ENCODE data around the gene DENND1A.
A peak's percentile ranks its signal among the peaks of the same experiment; 100 is the strongest.

The DENND1A gene

GRCh38 chr9:123609844-123610243 lies 320.1 kb downstream of the DENND1A start:
- peak in 1 of 14 donors; percentile 10 for DNase-seq

DNA sequence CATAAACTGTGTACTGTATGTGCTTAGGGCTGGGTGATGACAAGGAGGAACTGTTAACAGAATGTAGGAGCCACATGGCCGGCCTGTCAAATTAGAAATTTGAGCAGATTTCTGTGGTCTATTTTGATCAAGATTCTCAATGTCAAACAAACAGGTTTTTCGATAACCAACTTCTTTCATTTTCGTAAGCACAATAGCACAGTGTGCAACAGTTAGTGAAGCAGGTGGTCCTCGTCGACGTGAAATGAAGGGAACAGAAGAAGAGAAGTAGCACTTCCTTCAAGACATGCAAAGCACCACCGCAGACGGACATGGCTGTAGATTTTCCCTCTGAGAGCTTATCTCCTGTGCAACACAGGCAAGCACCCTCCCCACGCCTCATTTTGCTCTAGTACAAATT lies 321.8 kb downstream of the DENND1A start:
- DNase-seq, result no peak

DNA sequence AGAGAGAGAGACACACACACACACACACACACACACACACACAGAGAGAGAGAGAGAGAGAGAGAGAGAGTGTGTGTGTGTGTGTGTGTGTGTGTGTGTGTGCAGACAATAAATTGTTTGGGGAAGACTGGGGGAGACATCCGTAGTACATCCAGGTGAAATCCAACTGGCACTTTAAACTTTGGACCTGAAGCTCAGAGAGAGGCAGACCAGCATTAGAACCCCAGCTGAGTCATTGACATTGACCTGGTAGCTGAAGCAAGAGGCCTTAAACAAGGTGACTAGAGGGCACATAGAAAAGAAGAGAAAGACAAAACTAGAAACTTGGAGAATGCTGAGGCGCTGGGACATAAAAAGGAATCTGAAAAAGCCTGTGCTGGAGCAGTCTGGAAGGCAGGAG lies 322.4 kb downstream of the DENND1A start:
- DNase-seq, result no peak

DNA sequence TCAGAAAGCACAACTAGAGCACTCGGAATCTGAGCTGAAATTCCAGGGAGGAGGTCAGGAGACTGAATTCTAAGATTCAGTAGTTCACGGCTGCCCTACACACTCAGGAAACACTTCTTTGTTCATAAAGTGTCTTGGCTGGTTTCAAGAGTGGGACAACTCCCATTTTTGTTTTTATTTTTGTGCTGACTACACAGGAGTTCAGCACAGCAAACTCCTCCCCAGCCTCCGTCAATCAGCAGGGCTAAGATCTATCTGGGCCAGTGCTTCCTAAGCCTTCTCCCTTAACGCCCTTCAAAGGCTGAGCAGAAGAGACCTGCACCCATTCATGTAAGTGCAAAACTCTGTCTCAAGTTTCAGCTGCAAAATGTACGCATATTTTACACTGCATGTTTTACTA lies 323.8 kb downstream of the DENND1A start:
- no peak for DNase-seq

DNA sequence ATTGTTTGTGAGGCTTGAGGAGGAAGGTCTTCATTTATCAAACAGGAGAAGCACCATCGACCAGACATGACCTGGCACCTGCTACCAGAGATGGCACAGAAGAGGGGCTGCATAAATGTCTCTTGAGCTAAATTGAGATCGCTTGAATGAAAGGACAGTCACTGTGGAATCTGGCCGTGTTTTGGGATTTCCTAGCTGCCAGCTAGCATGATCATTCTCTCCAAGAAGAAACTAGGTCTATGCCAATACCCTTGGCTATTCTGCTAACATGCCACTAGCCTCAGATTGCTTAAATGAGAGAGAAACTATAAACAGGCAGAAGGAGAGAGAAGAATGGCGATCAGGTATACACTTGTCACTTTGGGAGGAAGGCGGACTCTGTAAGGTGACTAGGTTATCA lies 324.6 kb downstream of the DENND1A start:
- DNase-seq, result no peak

DNA sequence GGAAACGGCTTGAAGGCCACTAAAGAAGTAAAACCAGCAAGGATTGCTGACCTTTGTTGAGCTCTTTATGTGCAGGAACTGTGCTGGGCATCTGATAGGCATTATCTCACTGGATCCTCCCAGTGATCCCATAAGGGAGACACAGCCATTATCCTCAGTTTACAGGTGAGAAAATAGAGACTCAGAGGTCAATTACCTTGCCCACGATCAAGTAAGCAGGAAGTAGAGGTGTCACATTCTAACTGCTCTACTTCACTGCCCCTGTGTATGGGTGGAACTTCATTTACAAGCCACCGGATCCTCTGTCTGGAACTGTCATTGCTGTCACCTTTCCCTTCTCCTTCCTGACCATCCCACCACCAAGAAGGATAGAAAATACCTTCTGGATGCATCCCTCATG lies 325.1 kb downstream of the DENND1A start:
- DNase-seq, result no peak

DNA sequence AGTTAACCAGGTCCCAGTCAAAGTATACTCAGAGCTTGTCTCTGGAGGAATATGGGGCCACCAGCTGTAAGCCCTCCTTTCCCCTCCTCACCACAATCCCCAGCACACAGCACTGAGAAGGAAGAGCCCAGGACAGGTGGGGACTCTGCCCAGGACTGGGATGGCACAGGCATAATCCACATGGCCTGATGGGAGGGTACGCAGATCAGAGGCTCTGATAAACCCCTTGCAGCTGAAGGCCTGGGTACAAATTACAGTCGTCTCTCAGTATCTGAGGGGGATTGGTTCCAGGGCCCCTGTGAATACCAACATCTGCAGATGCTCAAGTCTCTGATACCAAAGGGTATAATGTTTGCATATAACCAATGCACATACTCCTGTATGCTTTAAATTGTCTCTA lies 328.1 kb downstream of the DENND1A start:
- no peak for DNase-seq

DNA sequence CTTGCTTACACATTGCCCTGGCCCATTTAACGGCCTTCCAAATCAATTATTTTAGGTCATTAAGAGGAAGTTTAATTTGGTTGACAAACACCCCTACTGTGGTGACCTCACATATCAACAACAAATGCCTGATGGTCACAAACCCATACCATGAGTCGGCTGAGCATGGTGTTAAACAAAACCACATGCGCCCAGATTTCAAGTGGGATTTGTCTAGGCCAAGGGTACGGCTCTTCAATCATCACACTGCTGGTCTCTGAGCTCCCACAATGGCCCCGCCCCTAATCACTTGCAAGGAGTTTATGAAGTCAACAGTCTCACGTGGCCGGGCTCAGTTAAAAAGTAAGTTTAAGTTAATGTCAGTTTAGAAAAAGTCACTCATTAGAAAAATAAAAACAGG lies 330.1 kb downstream of the DENND1A start:
- DNase-seq, result no peak

DNA sequence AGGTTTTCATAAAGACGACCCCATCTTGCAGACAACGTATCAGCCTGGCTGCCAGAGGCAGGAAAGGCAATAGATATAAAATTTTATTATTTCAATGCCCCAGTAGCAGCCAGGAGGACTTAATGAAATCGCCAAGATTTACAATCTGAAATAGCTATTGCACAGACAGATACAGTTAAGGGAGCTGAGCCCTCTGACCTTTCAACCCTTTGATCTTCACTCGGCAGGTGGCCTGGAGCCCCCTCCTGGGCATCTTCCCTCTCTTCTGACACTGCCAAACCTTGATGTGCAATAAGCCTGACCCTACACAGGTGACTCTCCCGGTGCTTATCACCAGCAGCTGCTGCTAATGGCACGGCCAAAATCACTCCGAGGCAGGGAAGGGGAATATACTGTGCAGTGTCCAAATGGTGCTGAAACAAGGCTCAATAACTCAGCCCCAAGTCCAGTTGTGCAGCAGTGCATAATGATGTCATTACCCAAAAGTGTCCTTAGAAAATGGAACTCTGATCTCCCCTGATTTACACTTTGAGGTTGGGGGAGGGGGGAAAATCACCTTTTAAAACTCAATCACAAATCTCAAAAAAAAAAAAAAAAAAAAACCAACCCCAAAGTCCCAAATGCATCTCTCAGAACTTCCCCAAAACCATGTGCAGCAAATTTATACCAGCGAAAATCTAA lies 331.9 kb downstream of the DENND1A start:
- DNase-seq, result no peak

DNA sequence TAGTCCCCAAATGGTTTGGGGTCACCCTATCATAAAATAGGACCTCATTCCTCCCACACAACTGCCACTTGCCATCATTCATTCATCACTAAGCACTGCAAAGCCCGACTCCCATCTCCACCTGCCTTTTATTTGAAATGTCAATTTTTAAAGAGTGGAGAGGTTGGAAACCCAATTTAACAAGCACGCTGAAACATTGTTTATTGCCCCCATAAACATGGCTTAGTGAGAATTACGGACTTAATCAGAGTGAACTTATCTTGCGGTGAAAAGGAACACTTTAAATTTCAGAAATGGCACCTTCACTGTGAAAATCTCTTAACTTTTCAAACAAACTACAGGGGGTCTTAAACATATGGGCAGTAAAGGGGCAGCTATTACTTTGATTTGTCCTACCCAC lies 332.9 kb downstream of the DENND1A start:
- DNase-seq, result no peak

GRCh38 chr9:123591283-123591682 lies 338.6 kb downstream of the DENND1A start:
- no peak for DNase-seq

DNA sequence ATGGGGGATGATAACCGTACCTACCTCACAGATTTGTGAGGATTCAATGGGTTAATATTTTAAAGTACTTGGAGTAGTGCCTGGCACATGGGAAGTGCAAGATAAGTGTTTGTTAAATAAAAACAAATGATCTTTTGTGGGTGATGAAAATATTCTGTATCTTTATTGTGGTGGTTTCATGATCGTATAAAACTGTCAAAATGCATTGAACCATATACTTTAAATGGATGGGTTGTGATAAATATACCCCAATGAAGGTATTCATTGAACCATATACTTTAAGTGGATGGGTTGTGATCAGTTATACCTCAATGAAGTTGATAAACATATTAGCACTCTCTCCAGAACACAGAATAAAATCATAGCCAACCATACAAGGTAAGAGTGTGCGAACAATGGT lies 339.4 kb downstream of the DENND1A start:
- DNase-seq, result no peak

DNA sequence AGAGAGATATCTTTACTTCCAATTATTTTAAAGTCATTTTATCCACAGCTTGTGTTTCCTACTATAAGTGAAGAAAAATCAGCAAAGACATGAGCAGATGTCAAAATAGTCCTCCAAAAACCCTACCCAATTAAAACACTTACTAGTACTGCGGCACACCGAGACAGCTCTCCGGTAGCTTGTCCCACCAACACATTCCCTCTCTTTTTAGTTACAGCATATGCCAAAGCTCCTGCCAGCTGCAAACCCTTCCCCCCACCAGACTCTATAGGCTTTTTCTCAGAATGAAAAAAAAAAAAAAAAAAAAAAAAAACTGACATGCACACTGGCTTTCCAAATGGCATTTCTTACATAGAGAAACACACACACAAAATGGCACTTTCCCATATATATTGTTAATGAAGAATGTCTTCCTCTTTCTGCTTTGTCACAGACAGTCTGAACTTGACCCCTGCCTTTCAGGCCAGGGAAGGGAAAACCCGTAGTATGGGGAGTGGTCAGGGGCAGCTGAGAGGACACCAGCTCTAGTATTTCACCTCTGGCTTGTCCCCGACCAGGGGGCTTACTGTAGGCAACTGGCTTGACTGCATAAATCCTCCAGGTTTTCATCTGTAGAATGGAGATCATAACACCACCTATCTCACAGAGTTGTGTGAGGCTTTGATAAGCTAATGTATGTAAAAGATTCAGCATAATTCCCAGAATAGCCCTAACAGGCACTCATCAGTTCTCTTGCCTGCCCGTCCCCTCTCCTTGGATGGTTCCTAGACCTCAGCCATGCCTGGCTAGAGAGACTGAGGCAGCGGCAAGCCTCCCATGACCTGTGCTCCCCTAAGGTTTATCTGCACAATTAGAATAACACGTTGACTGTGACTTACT lies 340.3 kb downstream of the DENND1A start:
- no peak for DNase-seq

- DNase-seq, result peak in 9 of 14 donors; percentile 17 to 79 (median 60)
Observed at GRCh38 chr9:123586275-123586674, 343.7 kb downstream of the DENND1A start.

DNA sequence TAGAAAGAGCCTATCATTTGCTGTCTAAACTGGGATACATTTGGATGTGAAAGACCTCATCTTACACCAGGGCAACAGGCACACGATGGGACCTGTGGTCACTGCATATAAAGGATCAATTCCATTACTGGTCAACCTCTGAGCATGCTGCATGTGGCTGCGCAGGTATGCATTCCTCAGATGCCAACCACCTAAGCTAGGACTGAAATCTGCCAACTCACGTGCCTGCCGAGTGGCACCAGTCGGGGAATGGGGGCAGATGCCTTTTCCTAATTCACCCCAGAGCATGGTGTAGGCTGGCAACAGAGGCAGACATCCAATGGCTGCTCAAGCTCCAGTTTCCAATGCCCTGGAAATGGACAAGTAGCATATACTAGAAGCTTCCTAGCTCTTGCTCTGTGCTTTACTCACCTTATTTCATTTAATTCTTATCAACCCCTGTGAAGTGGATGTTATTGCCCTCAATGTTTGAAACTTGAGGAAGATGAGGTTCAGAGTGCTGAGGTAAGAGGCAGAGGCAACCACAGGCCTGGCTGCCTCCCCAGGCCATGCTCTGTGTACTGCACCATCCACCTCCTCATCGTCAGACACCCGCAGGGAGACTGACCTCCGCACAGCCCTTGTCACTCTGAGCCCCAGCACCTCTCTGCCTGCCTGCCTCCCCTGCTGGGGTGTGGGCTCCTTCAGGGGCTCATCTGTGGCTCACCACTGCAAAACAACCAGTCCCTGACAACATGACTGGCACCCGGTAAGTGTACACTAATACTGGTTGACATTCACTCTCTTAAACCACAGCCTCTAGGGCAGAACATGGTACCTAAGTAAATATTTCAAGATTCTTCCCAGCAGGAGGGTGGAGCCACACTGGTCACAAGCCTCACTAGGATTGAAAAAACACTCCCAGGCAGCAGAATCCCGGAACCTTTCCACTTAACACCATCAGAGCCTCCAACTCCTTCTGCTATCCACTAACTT lies 345.4 kb downstream of the DENND1A start:
- no peak for DNase-seq

DNA sequence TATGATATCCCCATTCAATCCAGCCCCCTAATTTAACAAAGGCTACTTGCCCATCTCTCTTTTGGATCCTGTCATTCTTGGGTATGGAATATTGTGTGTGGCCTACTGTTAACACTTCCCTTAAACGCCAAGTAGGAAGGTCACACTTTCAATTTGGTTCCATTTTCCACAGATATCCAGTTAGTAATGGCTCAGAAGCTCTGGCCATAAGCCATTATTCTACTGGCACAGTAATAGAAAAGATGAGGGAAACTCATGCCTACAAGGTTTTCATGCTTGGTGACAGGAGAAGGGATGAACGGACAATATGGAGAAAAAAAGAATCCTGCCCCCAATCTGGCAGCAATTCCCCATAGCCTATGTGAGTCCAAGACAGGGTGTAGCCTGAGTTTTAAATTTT lies 346.3 kb downstream of the DENND1A start:
- DNase-seq, result no peak

DNA sequence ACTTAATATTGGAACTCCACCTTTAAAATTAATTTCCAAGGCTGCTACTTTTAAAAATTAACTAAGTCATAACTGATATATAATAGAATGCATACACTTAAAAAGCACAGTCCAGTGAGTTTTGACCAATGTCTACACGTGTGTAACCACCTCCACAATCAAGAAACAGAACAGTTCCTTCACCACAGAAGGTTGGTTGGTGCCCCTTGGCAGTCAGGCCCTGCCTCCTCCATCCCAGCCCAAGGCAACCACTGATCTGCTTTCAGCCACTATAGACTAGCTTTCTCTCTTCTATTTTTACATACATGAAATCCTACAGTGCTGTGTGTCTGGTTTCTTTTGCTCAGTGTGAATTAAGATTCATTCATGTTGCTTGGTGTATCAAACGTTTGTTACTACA lies 358.7 kb downstream of the DENND1A start:
- no peak for DNase-seq

- peak in 1 of 14 donors; percentile 23 for DNase-seq
Observed at GRCh38 chr9:123568691-123569688, 360.9 kb downstream of the DENND1A start.

GRCh38 chr9:123567013-123567412 lies 362.9 kb downstream of the DENND1A start:
- no peak for DNase-seq

GRCh38 chr9:123564652-123565051 lies 365.3 kb downstream of the DENND1A start:
- DNase-seq, result no peak

GRCh38 chr9:123562844-123563346 lies 367.0 kb downstream of the DENND1A start:
- DNase-seq, result peak in 8 of 14 donors; percentile 10 to 63 (median 22)

Data from C1 segment of cervical spinal cord (tissue), 14 donors.